NOMO-1 treated with dmso at 0.1 percent for 144 hours (cell line): ENCODE results near the gene OR1M1.
A peak's percentile ranks its signal among the peaks of the same experiment; 100 is the strongest.

Experiments
- DNase-seq: peaks from one replicate; lab custom pipeline; 2025; ENCODE audit not compliant: unreplicated experiment; lab: John Stamatoyannopoulos, UW

The OR1M1 gene

DNA sequence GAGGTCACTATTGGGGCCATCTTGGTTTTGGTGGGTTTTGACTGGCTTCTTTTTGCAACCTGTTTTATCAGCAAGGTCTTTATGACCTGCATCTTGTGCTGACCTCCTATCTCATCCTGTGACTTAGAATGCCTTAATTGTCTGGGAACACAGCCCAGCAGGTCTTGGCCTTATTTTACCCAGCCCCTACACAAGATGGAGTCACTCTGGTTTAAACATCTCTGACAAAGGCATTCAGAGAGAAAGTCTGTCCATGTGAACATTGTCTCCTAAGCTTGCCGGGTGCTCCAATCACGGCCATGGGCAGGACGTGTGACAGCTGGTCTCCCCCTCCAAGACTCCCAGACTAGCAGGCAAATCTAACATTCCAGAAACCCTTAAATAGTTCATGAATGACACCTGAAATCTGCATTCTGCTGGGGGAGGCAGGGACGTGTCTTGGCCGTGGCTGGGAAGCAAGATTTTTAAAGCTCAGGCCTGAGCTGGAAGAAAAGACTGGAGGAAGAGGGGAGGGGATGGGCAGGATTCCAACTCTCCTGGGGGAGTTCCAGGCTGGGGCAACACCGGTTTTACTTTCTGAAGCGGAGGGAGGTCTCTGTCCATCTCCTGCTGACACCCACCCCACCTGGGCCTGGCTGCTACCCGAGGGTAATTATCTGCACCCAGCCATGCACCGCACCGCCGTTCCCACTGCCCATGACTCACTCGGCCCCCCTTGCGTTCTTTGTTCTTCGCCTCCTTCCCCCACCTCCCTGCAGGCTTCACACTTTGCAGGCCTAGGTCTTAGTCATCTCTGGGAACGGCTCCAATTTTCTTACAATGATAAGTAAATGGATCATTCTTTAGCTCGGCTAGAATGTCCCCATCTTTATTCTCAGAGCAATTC lies 11.6 kb upstream of the OR1M1 start:
- no peak for DNase-seq

GRCh38 chr19:9076901-9077300 lies 10.0 kb upstream of the OR1M1 start:
- no peak for DNase-seq

DNA sequence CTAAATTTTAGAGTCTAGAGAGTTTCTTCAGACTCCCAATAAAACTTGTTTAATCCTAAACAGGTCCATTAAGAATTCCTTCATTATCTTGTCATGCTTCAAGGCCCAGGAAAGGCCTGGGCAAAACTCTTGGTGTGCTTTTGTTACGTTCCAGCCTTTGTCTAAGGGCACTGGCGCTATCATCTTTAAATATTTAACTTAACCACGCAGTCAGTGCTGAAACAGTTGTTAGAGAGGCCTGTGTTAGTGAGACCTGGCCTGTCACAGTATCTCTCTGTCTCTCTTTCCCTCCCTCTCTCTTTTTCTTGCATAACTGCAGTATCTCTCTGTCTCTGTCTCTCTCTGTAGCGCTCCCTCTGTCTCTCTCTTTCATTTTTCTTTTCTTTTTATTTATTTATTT lies 8.2 kb upstream of the OR1M1 start:
- no peak for DNase-seq

GRCh38 chr19:9107375-9107774 lies 20.5 kb downstream of the OR1M1 start, which contains the start of gene OR7G2:
OR7G2 (minus strand) TSS chr19:9107475; CDS start chr19:9103243, 4,232 bp downstream.
- no peak for DNase-seq

- DNase-seq = no peak
These were observed 23.1 kb downstream of the OR1M1 start for GRCh38 chr19:9109959-9110358.

DNA sequence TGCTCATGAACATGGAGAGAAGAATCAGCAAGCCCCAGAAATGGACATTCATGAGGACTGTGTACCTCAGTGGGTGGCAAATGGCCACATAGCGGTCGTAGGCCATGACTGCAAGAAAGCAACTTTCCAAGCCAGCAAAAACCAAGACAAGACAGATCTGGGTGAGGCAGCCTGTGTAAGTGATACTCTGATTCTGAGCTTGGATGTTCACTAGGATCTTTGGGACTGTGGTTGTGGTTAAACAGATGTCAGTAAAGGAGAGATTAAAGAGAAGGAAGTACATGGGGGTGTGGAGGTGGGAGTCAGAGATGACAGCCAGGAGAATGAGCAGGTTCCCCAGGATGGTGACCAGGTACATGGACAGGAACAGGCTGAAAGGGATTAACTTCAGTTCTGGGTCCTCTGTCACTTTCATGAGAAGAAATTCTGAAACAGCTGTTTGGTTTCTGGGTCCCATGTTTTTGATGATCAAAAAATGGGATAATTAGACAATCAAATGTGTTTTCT lies 28.5 kb downstream of the OR1M1 start, which contains the start of gene OR7G1:
Gene OR7G1 (minus strand): TSS at position 457 of the 507 bp plus-strand sequence. CDS start 0 bp downstream, at position 457.
- DNase-seq = no peak

DNA sequence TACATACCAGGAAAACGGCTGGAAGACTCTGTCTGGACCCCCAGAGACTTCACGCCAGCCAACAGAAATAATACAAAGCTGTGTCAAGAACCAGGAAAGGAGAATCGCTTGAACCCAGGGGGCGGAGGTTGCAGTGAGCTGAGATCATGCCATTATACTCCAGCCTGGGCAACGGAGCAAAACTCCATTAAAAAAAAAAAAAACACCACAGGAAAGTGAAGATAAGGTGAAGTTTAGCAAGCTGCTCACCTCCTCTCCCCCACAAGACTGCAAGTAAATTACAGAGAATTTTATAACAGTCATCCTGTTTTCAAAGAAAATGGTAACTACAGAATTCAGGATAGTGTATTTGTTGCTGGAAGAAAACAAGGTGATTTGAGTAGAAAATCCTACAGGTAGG lies 29.7 kb downstream of the OR1M1 start:
- DNase-seq = no peak

GRCh38 chr19:9126900-9127405 lies 40.1 kb downstream of the OR1M1 start, which contains the start of gene OR7G3:
OR7G3 (minus strand) TSS chr19:9126950; CDS start chr19:9126950, 0 bp downstream.
- DNase-seq = no peak

GRCh38 chr19:9128171-9128570 lies 41.3 kb downstream of the OR1M1 start:
- no peak for DNase-seq

DNA sequence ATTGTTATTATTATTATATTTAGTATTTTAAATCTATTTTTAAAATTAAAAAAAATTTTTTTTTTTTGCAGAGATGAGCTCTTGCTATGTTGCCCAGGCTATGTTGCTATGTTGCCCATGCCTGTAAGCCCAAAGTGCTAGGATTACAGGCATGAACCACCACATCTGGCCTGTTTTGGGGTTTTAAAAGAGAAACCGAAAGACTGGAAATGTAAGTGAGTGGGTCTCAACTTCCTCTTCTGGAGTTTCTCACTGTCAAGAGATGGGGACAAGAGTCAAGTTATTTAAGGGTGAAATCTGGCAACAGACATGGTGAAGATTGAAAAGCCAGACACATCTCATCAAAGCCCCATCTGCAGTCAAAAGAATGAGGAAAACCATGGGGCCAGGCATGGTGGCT lies 44.1 kb downstream of the OR1M1 start:
- peak; percentile 22 for DNase-seq

DNA sequence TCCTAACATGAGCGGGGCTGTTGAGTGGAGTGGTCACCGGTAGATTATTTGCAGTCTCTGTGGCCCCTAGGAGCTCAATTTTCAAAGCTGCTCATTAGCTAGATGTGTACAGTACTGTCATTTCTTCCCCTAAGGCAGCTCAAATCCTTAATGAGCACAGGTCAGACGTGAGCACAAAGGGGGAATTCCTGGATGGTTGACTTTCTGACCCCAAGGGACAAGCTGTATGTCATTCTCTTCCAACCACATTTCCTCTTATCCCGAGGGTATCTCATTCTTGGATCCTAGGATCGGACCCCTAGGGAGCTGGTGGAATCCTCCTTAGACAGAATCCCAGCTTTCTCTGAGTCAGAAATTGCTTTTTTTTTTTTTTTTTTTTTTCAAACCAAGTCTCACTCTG lies 45.6 kb downstream of the OR1M1 start:
- no peak for DNase-seq

DNA sequence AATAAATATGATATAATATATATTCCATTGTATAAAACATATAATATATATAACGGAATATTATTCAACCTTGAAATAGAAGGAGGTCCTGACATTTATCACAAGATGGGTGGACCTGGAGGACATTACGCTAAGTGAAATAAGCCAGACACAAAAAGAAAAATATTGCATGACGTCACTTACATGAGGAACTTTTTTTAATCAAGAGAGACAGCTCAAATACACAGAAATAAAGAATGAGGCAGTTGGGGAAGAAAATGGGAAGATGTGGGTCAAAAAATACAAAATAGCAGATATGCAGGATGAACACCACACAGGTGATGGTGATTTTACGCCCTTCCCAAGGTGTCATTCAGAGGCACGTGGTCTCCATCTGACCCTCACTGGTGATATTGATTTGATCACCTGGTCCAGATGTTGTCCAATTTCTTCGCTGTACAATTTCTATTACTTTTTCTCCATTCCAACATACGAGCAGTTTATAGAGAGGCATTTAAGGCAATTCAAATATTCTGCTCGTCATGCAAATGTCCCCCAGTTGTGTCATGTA lies 52.8 kb downstream of the OR1M1 start:
- DNase-seq = no peak

DNA sequence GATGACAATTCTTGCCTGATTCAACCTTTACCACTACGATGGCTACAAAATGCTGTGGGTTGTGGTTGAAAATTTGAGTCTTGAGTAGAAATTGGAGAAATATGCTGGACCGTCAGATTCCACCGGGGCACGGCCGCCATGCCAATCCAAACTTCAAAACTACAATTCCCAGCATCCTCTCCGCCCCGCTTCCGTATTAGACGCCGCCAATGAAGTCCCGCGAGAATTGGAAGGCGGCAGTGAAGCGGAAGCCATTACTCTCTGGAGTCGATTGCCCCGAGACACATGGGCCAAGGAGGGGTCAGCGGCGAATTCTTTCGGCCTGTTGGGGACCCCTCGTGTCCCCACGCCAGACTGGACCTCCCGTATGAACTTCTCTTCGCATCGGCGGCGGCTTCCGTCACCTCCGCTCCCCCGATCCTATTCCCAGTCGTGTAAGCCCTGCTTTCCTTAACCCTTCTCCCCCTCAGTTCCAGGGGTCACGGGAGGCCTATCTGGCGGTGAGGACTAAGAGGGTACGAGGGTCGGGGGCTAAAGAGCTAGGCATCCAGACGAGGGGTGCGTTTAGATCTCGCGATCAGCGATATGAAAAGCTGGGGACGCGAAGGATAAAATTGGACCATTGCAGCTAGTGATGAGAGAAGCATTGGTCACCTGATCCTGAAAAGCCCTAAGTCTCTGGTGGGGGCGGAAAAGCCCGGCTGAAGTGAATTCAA lies 53.5 kb downstream of the OR1M1 start, which contains the start of gene ZNF317:
Gene ZNF317 (plus strand): TSS at position 239 of the 716 bp plus-strand sequence. CDS start 15,620 bp downstream, outside the sequence.
- peak; percentile 73 for DNase-seq

GRCh38 chr19:9144920-9145319 lies 58.1 kb downstream of the OR1M1 start:
- no peak for DNase-seq
